ENCODE measurements around the gene UGT1A4.

Gene UGT1A4

DNA sequence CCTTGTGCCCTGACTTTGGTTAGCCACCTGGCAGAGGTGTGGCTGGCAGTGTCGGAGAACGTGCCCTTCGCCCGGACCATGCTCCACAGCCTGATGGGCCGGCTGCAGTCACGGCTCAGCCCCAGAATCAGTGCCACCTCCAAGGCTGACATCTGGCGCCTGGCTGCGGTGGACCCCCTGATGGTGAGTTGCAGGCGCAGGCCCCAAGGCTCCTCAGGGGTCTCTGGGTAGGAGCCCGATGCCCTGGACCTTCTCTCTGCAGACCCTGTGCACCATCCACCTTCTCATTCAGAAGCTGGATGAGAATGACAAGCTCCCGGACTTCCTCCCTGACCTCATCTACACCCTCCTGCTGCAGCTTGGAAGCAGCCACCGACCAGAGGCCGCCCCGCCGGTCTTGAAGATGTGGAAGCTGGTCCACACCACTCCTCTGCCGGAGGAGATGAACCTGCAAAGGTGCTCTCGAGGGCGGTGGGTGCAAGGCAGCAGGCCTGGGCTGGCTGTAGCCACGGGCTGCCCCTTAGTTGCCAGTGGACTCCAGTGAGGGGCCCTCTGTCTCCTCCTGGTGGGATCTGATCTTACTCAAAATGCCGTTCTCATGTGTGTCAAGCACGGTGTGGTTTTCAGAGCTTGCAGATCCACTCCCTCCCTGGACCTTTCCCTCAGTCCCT lies 103.7 kb downstream of the UGT1A4 start:
- no peak for DNase-seq (ENCODE audit: low spot score in 2 of 2)
- Mint-ChIP-seq H3K9me3 (no peaks in the 10 kb centered on the region), H3K27ac (ENCODE audit: low read depth) (no peak overlapping the region), H3K4me3 (no peak overlapping the region), H3K4me1 (no peaks in the 10 kb centered on the region), H3K36me3 (ENCODE audit: insufficient read depth) (no peaks in the 10 kb centered on the region), H3K27me3 (peaks cover 66% of the 10 kb centered on the region)
- ATAC-seq (replicated peaks; ENCODE audit: extremely low read depth, poor library complexity, severe bottlenecking), result no peak

All from central memory CD8-positive, alpha-beta T cell (primary cell).